ENCODE data around the gene DLK2. TPM values are rescaled to one million over a fixed set of nuclear protein-coding genes. Genes with fewer than 3 reads are reported as not detected.

Gene DLK2
- total and polyA plus RNA-seq, 10 donors: 0.12 to 0.68 (median 0.42) TPM; not detected in 2

DNA sequence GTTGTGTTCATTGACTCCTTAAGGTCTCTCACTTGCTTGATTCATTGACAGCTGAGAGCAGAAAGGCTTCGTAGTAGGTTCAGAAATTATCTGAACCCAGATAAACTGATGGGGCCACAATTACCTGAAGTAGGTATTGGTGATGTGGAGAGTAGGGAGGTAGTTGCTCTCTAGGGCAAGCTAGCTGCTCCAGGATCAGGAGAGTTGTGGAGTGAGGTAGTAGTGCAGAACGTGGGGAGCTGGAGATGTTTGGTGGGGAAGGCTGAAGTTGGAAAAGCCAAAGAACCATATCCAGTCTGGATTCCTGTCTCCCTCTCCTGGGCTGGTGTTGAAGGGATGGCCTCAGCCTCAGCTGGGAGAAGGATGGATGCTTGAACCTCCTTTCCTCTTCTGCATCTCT lies 37.9 kb upstream of the DLK2 start:
- Histone ChIP-seq H3K27ac (no peak overlapping the region), H3K4me3 (no peak overlapping the region), H3K9me3 (no peaks in the 10 kb centered on the region), H3K27me3 (replicated peaks in 1 of 7) (no peaks in the 10 kb centered on the region), H3K4me1 (peaks cover 0 to 20% (median 14%) of the 10 kb centered on the region in 6 donors), H3K36me3 (peaks cover 0 to 39% (median 6%) of the 10 kb centered on the region in 6 donors)
- intact Hi-C loops (cut with DNase I; ENCODE audit: low total_unique reads): no loop called here
- TF ChIP-seq POLR2A (IDR thresholded peaks at IDR 0.05) (no peak), POLR2AphosphoS5 (IDR thresholded peaks at IDR 0.05) (no peak), CTCF (IDR thresholded peaks at IDR 0.05 in 8 of 11, conservative IDR thresholded peaks at IDR 0.05 in 3 of 11) (no peak)
- DNase-seq: no peak
- 83 to 94% (median 84%) methylated on average over 2 of the region's 2 CpGs for WGBS, 5 donors

DNA sequence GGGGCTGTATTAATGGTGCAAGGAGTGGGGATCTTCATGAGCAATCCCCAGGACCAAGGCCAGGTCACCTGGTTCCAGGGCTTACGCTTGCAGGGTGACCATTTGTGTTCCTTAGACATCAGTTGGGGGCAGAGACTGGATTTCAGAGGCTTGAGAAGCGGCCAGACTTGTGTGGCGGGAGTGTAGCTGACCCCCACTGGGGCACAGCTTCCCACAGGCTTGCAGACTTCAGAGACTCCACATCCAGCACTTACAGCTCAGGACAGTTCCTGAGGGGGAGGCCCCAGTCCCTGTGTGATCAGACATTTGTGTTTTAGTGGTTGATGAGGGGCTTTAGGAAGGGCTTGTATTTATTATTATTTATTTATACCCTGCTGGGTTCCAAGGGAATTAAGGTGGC lies 37.3 kb upstream of the DLK2 start:
- Histone ChIP-seq H3K27ac (peak overlapping the region in 1 of 8 donors; percentile 9), H3K9me3 (no peaks in the 10 kb centered on the region), H3K4me3 (no peak overlapping the region), H3K36me3 (peaks cover 0 to 36% (median 1%) of the 10 kb centered on the region in 6 donors), H3K4me1 (peaks cover 0 to 20% (median 14%) of the 10 kb centered on the region in 6 donors), H3K27me3 (replicated peaks in 1 of 7) (no peaks in the 10 kb centered on the region)
- WGBS, 5 donors: 80 to 89% (median 83%) methylated on average over 2 to 3 of the region's 3 CpGs
- DNase-seq: no peak
- intact Hi-C loops (cut with DNase I; ENCODE audit: low total_unique reads): no loop called here
- TF ChIP-seq POLR2AphosphoS5 (IDR thresholded peaks at IDR 0.05): no peak
- TF ChIP-seq POLR2A (IDR thresholded peaks at IDR 0.05): no peak
- no peak for TF ChIP-seq CTCF (IDR thresholded peaks at IDR 0.05 in 8 of 11, conservative IDR thresholded peaks at IDR 0.05 in 3 of 11)

GRCh38 chr6:43491750-43492661 lies 36.7 kb upstream of the DLK2 start:
- Histone ChIP-seq H3K27me3 (replicated peaks in 1 of 7) (no peaks in the 10 kb centered on the region), H3K4me3 (no peak overlapping the region), H3K36me3 (peaks cover 0 to 33% (median 0%) of the 10 kb centered on the region in 6 donors), H3K27ac (peak overlapping the region in 1 of 8 donors; percentile 9), H3K9me3 (no peaks in the 10 kb centered on the region), H3K4me1 (peaks cover 0 to 20% (median 14%) of the 10 kb centered on the region in 6 donors)
- TF ChIP-seq POLR2AphosphoS5 (IDR thresholded peaks at IDR 0.05): peak in 1 of 3 donors; percentile 31
- no peak for TF ChIP-seq CTCF (IDR thresholded peaks at IDR 0.05 in 8 of 11, conservative IDR thresholded peaks at IDR 0.05 in 3 of 11)
- intact Hi-C loops (cut with DNase I; ENCODE audit: low total_unique reads): no loop called here
- DNase-seq: no peak
- WGBS, 5 donors: 74 to 96% (median 78%) methylated on average over 2 to 10 of the region's 10 CpGs

GRCh38 chr6:43490523-43490939 lies 35.2 kb upstream of the DLK2 start:
- H3K27ac ChIP-seq: no peak overlapping the region
- no peak for TF ChIP-seq CTCF (IDR thresholded peaks at IDR 0.05 in 8 of 11, conservative IDR thresholded peaks at IDR 0.05 in 3 of 11)
- no peak for TF ChIP-seq POLR2A (IDR thresholded peaks at IDR 0.05)
- H3K4me1 ChIP-seq: peaks cover 0 to 20% (median 9%) of the 10 kb centered on the region in 6 donors
- no peak for DNase-seq
- H3K27me3 ChIP-seq (replicated peaks in 1 of 7): no peaks in the 10 kb centered on the region
- no peak overlapping the region for H3K4me3 ChIP-seq
- 74 to 89% (median 84%) methylated on average over 4 to 6 of the region's 6 CpGs for WGBS, 5 donors
- H3K9me3 ChIP-seq: no peaks in the 10 kb centered on the region
- intact Hi-C loops (cut with DNase I; ENCODE audit: low total_unique reads): no loop called here
- H3K36me3 ChIP-seq: peaks cover 0 to 47% (median 0%) of the 10 kb centered on the region in 6 donors

Data from spleen (tissue), 11 donors.